Psoas muscle (tissue), 8 donors: ENCODE data around the gene RPL7L1. TPM values are rescaled to one million over a fixed set of nuclear protein-coding genes. Genes with fewer than 3 reads are reported as not detected.

Experiments
- ATAC-seq, 4 donors: fragments of 200-7000 bp; cut with Tn5 transposase; one replicate each; pipeline ENCODE4 v1.9.1; 2020; ENCODE audit warnings: moderate library complexity in 3 of 4, mild to moderate bottlenecking in 2 of 4
- DNase-seq, 2 donors: peaks; one replicate each; pipeline ENCODE4 v3.0.0-alpha.2; 2020
- H3K27ac ChIP-seq: fragments of 200-600 bp; one replicate; pipeline ENCODE4 v1.8.0; 2022
- H3K27me3 ChIP-seq, 3 donors: fragments of 200-600 bp in 1 of 3; one replicate each; pipeline versions ENCODE4 v1.6.1 to v1.8.0; 2013 to 2022; ENCODE audit warnings: low read length in 2 of 3, mild to moderate bottlenecking in 2 of 3, moderate library complexity in 1 of 3; ENCODE audit not compliant: insufficient read depth in 3 of 3
- H3K36me3 ChIP-seq, 2 donors: fragments of 200-600 bp in 1 of 2; one replicate each; pipeline versions ENCODE4 v1.6.1 to v1.8.0; 2013 to 2022; ENCODE audit warnings: low read depth in 1 of 2, mild to moderate bottlenecking in 1 of 2, moderate library complexity in 1 of 2; ENCODE audit not compliant: insufficient read depth in 1 of 2
- H3K4me1 ChIP-seq: fragments of 200-600 bp; one replicate; pipeline ENCODE4 v1.8.0; 2022
- H3K4me3 ChIP-seq: fragments of 200-600 bp; one replicate; pipeline ENCODE4 v1.8.0; 2022; ENCODE audit warnings: mild to moderate bottlenecking
- H3K9me3 ChIP-seq: fragments of 200-600 bp; one replicate; pipeline ENCODE4 v1.8.0; 2022
- CTCF ChIP-seq: fragments of 200-600 bp; IDR thresholded peaks from one replicate; pipeline ENCODE4 v1.8.0; 2022; ENCODE audit warnings: antibody characterized with exemption
- WGBS, 3 donors: extraction: QIAGEN DNeasy Blood & Tissue Kit; methylation state at CpG; one replicate each; pipeline versions ENCODE4 v1.1.6 to v1.1.7; 2013; 5-methylcytosine and 5-hydroxymethylcytosine counted together
- intact Hi-C, 2 donors: fragments of 100-400 bp; cut with DNase I; formaldehyde crosslinking; loops; one replicate each; pipeline versions ENCODE4 v1.11.0 to v1.14.2; 2022
- polyA plus RNA-seq, 3 donors: library from polyadenylated mRNA; stranded (reverse); fragments of 200-250 nt; gene quantifications; one replicate each; pipeline ENCODE4 v1.2.3, GENCODE V29; 2013
- total RNA-seq, 4 donors: library from RNA; stranded (reverse); fragmentation: NEBNext Ultra II Directional in 2 of 4; extraction: Animal tissue kit (Norgen Biotek cat#: 25700) in 2 of 4; gene quantifications; one replicate each; pipeline versions ENCODE4 v1.2.1 to v1.2.4, GENCODE V29; 2021 to 2023
- donor health status: healthy with polysubstance abuse.
- donor health status: DM: no; HTN: no; CAD: no; lungs with moderate emphysema.
- donor health status: Bipolar disorder and iron deficiency.
- donor health status: healthy.
- donor health status: DM: yes; HTN: yes; CAD: no.
- donor health status: DM: no; HTN: no; CAD: no.
- donor health status: DM: no; HTN: no; CAD: no.
- donor health status: DM: yes; HTN: yes; CAD: no.

RPL7L1 gene
- total and polyA plus RNA-seq, 7 donors, result 35.5 to 107 (median 68.7) TPM

- Histone ChIP-seq H3K4me1 (no peaks in the 10 kb centered on the region), H3K9me3 (no peaks in the 10 kb centered on the region), H3K27ac (no peak overlapping the region), H3K4me3 (no peak overlapping the region), H3K36me3 (peaks cover 3 to 57% of the 10 kb centered on the region in 2 donors), H3K27me3 (no peaks in the 10 kb centered on the region)
- 93 to 95% (median 93%) methylated on average over 13 of the region's 13 CpGs for WGBS, 3 donors
- no peak for DNase-seq
- ATAC-seq, result no peak
- TF ChIP-seq CTCF, result no peak
- intact Hi-C loops, result no loop called here
Measured at GRCh38 chr6:42937548-42938427, 58.4 kb downstream of the RPL7L1 start.

- Histone ChIP-seq H3K9me3 (no peaks in the 10 kb centered on the region), H3K4me3 (no peak overlapping the region), H3K4me1 (no peaks in the 10 kb centered on the region), H3K27me3 (no peaks in the 10 kb centered on the region), H3K36me3 (peaks cover 3 to 64% of the 10 kb centered on the region in 2 donors), H3K27ac (no peak overlapping the region)
- intact Hi-C loops, result no loop called here
- ATAC-seq (no peak), DNase-seq (no peak)
- no peak for TF ChIP-seq CTCF
- WGBS, 3 donors, result 82 to 90% (median 87%) methylated on average over 4 to 5 of the region's 5 CpGs
Measured at GRCh38 chr6:42938428-42938796, 59.0 kb downstream of the RPL7L1 start.

GRCh38 chr6:42938987-42939809 lies 59.8 kb downstream of the RPL7L1 start:
- peaks cover 3 to 70% of the 10 kb centered on the region in 2 donors for H3K36me3 ChIP-seq
- no peak overlapping the region for H3K27ac ChIP-seq
- H3K27me3 ChIP-seq, result no peaks in the 10 kb centered on the region
- DNase-seq (no peak), ATAC-seq (no peak)
- 72 to 78% (median 75%) methylated on average over 9 of the region's 9 CpGs for WGBS, 3 donors
- H3K4me1 ChIP-seq, result no peaks in the 10 kb centered on the region
- H3K9me3 ChIP-seq, result no peaks in the 10 kb centered on the region
- TF ChIP-seq CTCF, result no peak
- H3K4me3 ChIP-seq, result no peak overlapping the region
- intact Hi-C loops, result no loop called here

Other genes starting within 250 kb of the RPL7L1 start
- gene PRPH2, start 157.0 kb upstream of the RPL7L1 start, total RNA-seq, result 1 to 10 TPM; 1.8 to 4.9 (median 3.1) TPM
- gene PRPH2, start 157.0 kb upstream of the RPL7L1 start, polyA plus RNA-seq, result 1 to 10 TPM in 1 of 3 donors, under 1 TPM in 2; 0.13 to 2.8 (median 0.66) TPM
- gene TBCC, start 133.5 kb upstream of the RPL7L1 start, total RNA-seq, result 10 to 100 TPM; 17.0 to 26.9 (median 18.9) TPM
- gene TBCC, start 133.5 kb upstream of the RPL7L1 start, polyA plus RNA-seq, result 10 to 100 TPM; 13.1 to 41.3 (median 29.8) TPM
- 10 to 100 TPM in 2 of 4 donors, 1 to 10 TPM in 2; 6.2 to 12.2 (median 10.5) TPM for gene BICRAL, start 97.6 kb upstream of the RPL7L1 start, total RNA-seq
- gene BICRAL, start 97.6 kb upstream of the RPL7L1 start, polyA plus RNA-seq, result 1 to 10 TPM; 2.8 to 5.0 (median 2.9) TPM
- gene PTCRA, start 36.4 kb downstream of the RPL7L1 start, total RNA-seq, result not detected
- gene PTCRA, start 36.4 kb downstream of the RPL7L1 start, polyA plus RNA-seq, result under 1 TPM in 1 of 3 donors, not detected in 2; 0.09 TPM
- gene CNPY3, start 49.9 kb downstream of the RPL7L1 start, total RNA-seq, result 10 to 100 TPM in 2 of 4 donors, 1 to 10 TPM in 2; 6.8 to 11.9 (median 9.5) TPM
- gene CNPY3, start 49.9 kb downstream of the RPL7L1 start, polyA plus RNA-seq, result 10 to 100 TPM in 2 of 3 donors, 1 to 10 TPM in 1; 5.7 to 13.7 (median 10.8) TPM
- gene GNMT, start 81.1 kb downstream of the RPL7L1 start, total RNA-seq, result under 1 TPM in 3 of 4 donors, not detected in 1; 0.34 to 0.74 (median 0.43) TPM
- gene GNMT, start 81.1 kb downstream of the RPL7L1 start, polyA plus RNA-seq, result under 1 TPM; 0.09 to 0.21 (median 0.12) TPM
- gene PEX6, start 99.6 kb downstream of the RPL7L1 start, total RNA-seq, result 10 to 100 TPM; 15.4 to 37.4 (median 25.8) TPM
- gene PEX6, start 99.6 kb downstream of the RPL7L1 start, polyA plus RNA-seq, result 10 to 100 TPM; 12.0 to 37.8 (median 16.5) TPM
- gene PPP2R5D, start 105.0 kb downstream of the RPL7L1 start, total RNA-seq, result 10 to 100 TPM; 25.9 to 36.4 (median 31.0) TPM
- gene PPP2R5D, start 105.0 kb downstream of the RPL7L1 start, polyA plus RNA-seq, result 10 to 100 TPM; 25.6 to 46.7 (median 27.1) TPM
- gene MEA1, start 134.3 kb downstream of the RPL7L1 start, total RNA-seq, result 10 to 100 TPM; 20.3 to 27.5 (median 26.9) TPM
- gene MEA1, start 134.3 kb downstream of the RPL7L1 start, polyA plus RNA-seq, result 10 to 100 TPM; 42.5 to 95.2 (median 48.6) TPM
- gene KLHDC3, start 134.6 kb downstream of the RPL7L1 start, total RNA-seq, result 100 to 1,000 TPM in 2 of 4 donors, 10 to 100 TPM in 2; 75.2 to 115 (median 99.1) TPM
- gene KLHDC3, start 134.6 kb downstream of the RPL7L1 start, polyA plus RNA-seq, result 100 to 1,000 TPM in 1 of 3 donors, 10 to 100 TPM in 2; 61.7 to 198 (median 97.1) TPM
- 10 to 100 TPM; 31.0 to 47.3 (median 37.5) TPM for gene RRP36, start 142.0 kb downstream of the RPL7L1 start, total RNA-seq
- gene RRP36, start 142.0 kb downstream of the RPL7L1 start, polyA plus RNA-seq, result 10 to 100 TPM; 39.7 to 70.5 (median 68.2) TPM
- 10 to 100 TPM in 3 of 4 donors, 1 to 10 TPM in 1; 9.3 to 23.4 (median 20.1) TPM for gene CUL7, start 174.2 kb downstream of the RPL7L1 start, total RNA-seq
- gene CUL7, start 174.2 kb downstream of the RPL7L1 start, polyA plus RNA-seq, result 10 to 100 TPM in 1 of 3 donors, 1 to 10 TPM in 2; 6.0 to 11.5 (median 6.5) TPM
- 100 to 1,000 TPM in 1 of 4 donors, 10 to 100 TPM in 3; 61.3 to 138 (median 94.5) TPM for gene MRPL2, start 179.8 kb downstream of the RPL7L1 start, total RNA-seq
- gene MRPL2, start 179.8 kb downstream of the RPL7L1 start, polyA plus RNA-seq, result 100 to 1,000 TPM in 1 of 3 donors, 10 to 100 TPM in 2; 91.1 to 139 (median 91.2) TPM
- 10 to 100 TPM; 13.0 to 20.9 (median 15.0) TPM for gene KLC4, start 180.0 kb downstream of the RPL7L1 start, total RNA-seq
- gene KLC4, start 180.0 kb downstream of the RPL7L1 start, polyA plus RNA-seq, result 10 to 100 TPM; 12.2 to 17.2 (median 13.2) TPM
- gene PTK7, start 196.7 kb downstream of the RPL7L1 start, total RNA-seq, result 1 to 10 TPM in 2 of 4 donors, under 1 TPM in 2; 0.61 to 1.6 (median 1.1) TPM
- gene PTK7, start 196.7 kb downstream of the RPL7L1 start, polyA plus RNA-seq, result under 1 TPM; 0.17 to 0.90 (median 0.23) TPM